Measurements from ENCODE around the gene ADCK2.
"Not testable (repeated sequence)": the region's sequence is repeated elsewhere in the genome, so short reads cannot be mapped to it uniquely, and the experiment has no call there.

Gene ADCK2

DNA sequence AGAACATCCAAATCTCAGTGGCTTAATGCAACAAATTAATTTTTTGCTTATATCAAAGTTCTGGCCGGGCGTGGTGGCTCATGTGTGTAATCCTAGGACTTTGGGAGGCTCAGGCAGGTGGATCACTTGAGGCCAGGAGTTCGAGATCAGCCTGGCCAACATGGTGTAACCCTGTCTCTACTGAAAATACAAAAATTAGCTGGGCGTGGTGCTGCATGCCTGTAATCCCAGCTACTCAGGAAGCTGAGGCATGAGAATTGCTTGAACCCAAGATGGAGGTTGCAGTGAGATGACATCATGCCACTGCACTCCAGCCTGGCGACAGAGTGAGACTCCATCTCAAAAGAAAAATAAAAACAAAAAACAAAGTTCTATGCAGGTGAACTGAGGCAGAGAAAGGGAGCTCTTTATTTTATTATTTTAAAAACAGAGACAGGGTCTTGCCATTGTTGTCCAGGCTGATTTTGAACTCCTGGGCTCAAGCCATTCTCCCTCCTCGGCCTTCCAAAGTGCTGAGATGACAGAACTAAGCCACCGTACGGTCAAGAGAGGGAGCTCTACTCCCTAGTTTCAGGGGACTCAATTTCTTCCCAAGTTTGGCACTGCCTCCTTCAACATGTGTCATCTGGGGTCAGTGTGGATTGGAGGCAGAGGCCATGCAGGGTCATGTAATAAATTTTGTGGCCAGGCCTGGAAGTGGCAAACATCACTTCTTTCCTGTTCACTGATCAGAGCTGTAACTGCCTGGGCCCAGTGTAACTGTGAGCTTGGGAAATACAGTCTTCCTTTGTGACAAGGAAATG lies 2.4 kb downstream of the ADCK2 start:
- no peak for DNase-seq

DNA sequence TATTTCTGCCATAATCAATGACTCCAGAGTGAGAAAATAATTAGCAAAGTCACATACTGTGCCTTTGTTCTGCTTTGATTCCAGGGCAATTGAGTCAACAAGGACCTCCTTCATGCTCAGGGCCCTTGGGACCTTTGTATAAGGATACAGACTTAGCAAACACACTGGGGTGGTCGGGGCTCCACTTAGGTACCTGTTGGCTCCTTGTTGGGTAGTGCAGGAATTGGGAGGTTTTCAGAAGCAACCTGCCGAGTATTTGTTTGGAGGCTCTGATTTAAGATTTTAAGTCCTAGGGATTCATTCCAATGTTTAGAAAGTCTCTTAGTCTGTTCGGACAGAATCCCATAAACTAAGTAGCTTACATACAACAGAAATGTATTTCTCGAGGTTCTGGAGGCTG lies 3.0 kb downstream of the ADCK2 start:
- no peak for DNase-seq

DNA sequence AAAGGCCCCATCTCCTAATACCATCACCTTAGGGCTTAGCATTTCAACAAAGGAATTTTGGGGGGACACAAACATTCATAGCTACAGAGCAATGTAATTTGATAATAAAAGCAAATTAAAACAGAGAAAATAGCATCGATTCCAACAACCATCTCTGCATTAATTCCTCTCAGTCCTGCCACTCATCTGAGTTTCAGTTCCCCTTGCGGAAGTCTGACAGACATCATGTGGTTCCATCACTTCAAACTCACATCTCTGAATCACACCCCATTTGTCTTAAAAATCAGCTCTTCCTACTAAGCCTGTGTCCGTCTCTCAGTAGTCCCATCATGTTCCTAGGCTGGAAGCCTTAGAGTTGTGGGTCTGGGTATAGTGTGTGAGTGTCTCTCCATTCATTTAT lies 3.6 kb downstream of the ADCK2 start:
- DNase-seq, result no peak

DNA sequence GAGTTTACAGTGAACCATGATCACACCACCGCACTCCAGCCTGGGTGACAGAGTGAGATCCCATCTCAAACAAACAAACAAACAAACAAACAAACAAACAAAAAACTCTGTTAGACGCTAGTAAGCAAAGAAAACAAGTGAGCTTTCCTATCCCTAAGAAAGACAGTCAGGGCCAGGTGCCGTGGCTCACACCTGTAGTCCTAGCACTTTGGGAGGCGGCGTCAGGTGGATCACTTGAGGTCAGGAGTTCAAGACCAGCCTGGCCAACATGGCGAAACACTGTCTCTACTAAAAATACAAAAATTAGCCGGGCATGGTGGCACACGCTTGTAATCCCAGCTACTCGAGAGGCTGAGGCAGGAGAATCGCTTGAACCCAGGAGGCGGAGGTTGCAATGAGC lies 4.2 kb downstream of the ADCK2 start:
- DNase-seq, result not testable (repeated sequence)

DNA sequence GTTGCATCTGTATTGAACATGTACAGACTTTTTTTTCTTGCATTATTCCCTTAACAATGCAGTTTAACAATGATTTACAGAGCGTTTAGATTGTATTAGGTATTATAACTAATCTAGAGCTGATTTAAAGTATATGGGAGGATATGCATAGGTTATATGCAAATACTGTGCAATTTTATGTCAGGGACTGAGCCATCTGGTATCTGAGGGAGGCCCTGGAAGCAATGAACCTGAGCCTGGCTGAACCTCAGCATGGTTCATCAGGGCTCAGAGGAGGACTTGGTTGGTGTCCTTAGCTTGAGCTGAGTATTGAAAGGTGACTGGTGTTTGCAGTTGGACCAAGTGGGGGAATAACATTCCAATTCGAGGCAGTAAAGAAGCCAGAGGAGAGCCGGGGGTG lies 4.8 kb downstream of the ADCK2 start:
- DNase-seq, result no peak

DNA sequence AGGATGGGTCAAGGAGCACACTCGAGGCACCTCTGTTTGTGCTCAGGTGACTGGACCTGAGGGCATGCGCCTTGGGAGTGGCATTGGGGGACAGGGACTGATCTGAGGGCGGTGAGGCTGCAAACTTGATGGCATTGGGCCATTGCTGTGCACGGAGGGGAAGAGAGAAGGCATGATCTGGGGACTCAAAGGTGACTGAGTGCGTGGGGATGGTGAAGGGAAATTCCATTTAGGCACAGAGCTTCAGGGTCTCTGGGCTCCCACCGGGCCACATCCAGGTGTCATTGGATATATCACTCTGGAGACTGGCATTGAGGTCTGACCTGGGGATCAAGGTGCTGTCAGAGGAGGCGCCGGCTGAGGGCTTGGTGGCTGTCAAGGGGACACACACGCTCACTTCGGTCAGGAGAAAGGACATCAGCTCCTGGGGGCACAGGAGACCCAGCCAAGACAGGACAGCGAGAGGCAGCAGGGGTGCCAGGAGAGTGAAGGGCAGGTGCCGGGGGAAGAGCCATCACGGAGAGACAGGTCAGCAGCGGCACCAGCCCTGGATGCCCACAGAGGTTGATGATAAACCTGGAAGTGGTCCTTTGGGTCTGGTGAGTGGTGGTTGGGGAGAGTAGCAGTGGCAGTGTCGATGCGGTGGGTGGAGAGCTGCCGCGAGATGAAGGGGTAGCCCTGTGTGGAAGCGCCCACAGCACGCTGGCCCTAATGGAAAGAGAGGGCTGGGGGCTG lies 5.5 kb downstream of the ADCK2 start:
- no peak for DNase-seq

DNA sequence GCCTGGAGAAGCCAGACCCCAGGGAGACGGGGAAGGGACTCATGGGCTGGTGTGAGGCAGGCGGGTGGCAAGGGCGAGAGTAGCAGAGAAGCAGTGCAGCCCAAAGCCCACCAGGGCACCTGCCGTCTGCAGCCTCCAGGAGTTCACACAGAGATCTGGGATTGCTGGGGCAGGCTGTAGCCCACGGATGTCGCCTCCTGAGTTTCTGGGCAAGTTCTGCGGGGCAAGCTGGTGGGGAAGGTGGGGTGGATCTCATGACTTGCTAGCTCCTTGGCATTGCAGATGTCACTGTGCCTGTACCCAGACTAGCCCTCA lies 6.0 kb downstream of the ADCK2 start:
- DNase-seq, result no peak

DNA sequence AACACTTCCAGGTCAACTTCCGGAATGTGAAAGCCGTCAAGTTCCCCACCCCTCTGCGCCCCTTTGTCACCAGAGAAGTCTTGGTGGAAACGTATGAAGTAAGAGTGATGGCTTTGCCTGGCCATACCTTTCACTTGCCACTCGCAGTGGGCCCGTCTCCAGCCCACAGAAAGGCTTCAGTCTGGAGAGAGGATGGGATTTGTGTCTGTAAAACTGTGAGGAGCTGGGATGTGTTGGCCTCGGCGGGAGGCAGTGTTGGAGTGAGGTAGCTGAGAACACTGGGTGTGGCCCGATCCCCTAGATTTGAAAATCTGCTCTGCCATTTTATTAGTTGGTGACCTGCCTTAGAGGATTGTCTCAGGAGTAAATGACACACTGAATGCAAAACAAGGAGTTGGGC lies 6.4 kb downstream of the ADCK2 start:
- no peak for DNase-seq

DNA sequence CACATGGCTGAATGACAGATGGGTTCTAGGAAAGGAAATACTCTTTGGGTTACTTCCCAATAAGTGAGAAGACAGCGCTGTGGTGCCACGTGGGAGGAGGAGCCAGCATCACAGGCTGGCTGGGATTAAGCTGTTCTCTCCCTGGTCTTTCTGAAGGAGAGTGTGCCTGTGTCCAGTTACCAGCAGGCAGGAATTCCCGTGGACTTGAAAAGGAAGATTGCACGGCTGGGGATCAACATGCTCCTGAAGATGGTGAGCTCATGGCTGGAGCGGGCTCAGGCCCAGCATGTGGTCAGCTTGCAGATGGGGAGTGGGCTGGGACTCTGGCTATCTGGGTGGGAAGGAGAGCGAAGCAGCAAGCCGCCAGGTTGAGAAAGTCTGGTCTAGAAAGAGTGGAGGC lies 8.1 kb downstream of the ADCK2 start:
- no peak for DNase-seq

DNA sequence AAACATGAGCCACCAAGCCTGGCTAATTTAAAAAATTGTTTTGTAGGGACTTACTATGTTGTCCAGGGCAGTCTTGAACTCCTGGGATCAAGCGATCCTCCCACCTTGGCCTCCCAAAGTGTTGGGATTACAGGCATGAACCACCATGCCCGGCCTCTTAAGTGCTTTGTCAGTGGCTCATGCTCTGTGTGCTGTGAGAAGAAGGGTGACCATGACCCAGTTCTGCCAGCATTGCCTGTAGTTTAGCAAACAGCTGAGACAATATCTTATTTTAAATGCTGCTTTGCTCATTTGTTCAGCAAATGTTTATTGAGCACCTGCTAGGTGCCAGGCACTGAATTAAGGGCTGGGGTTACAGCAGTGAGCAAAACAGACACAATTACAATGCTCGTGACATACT lies 9.0 kb downstream of the ADCK2 start:
- DNase-seq, result no peak

DNA sequence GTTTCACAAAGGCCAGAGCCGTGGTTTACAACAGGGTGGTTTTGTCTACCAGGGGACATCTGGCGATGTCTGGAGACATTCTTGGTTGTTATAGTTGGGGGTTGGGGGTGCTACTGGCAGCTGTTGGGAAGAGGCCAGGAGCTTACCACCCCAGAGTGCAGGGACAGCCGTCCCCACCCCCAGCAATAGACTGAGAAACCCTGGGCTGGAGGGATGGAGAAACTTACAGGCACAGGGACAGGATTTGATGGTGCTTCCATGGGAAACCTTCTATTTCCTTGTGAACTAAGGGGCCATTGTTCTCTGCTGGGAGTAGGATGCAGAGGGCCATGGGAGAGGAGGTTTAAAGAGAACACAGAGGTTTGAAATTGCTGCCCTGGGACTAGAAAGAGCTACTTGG lies 10.9 kb downstream of the ADCK2 start:
- DNase-seq, result no peak

DNA sequence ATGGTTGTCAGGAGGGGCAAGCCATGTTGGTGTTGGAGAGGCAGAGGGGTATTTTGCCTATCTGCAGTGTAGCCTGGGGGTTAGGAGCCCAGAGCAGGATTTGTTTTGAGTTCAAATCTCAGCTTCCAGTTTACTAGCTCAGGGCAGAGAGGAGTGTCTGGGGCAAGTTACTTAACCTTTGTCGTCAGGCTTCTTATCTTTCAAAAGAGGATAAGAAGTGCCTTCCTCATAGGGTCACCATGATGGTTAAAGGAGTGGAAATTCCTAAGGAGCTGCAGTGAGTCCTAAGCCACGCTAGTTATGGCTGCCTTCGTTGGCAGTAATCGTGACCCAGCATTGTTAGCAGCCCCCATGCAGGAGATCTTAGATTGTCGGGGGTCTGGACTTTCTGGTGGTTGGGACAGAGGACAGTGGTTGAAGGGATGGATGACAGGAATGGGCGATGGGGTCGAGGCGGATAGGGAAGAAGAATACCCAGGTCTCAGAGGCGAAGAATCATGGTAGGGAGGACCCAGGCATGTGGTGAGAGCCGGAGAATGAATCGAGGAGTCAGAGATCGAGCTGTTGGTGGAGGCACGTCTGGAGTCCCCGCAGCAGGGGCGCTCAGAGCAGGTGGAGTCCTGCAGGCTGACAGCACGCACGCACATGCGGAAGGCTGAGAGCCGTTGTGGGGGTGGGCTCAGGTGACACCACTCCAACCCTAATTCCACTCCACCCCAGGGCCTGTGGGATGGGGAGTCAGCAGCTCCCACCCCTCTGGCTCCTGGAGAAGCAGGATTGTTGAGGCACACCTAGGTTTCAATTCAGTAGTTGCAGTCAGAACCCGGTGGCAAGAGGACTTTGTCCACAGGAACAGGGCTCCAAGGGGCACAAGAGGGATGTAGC lies 11.6 kb downstream of the ADCK2 start:
- no peak for DNase-seq

DNA sequence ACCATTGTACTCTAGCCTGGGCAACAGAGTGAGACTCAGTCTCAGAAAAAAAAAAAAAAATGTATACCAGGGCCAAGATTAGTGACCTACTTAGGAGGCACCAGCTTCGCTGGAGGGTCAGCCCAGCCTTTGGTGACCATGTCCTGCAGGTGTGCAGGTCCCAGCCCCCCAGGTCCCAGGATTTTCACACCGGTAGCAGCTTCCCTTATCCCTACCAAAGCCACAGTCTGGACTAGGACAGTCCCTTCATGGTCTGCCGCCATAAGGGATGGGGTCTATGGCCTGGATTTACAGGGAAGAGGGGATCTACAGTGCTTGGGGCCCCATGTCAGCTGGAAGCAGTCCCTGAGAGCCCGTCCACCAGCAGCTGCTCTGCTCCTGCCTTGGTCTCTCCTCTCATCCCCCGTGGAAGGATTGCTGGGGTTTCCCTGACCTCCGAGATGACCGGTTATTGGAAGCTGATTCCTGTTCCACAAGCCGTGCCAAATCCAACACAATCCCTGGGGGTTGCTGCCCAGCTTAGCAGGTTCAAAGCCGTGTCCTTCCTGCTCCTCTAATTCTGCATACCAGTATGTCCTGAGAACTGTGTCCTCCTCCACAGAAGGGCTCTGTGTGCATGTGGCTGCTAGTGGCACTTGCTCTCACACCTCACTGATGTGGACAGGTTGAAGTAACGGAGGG lies 12.8 kb downstream of the ADCK2 start:
- DNase-seq, result no peak

DNA sequence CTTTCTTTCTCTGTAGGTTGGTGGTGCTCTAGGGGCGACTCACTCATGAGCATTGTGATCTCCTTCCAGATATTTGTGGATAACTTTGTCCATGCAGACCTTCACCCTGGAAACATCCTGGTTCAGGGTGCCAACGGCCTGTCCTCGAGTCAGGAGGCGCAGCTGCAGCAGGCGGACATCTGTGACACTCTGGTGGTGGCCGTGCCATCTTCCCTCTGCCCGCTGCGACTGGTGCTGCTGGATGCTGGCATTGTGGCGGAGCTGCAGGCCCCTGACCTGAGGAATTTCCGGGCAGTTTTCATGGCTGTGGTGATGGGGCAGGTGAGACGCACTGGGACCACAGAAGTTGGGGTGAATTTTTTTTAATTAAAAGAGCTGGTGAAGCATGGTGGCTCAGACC lies 14.2 kb downstream of the ADCK2 start:
- DNase-seq, result no peak

DNA sequence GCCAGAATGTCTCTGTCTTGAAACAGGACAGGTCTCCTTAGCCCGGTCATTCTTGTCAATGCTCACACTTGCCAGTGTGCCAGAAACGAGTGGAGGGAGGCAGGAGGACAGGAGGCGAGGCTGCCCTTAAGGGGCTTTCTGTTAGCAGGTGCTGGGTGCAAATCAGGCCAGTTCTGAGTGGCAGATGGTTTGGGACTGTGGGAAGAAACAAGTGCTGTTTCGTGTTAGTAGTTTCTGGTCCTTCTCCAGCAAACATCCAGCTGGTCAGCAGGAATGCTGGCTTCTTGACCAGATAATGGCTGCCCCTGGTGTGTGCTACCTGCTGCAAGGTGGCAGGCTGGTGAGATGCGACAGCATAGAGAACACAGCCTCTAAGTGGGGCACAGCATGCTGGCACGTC lies 15.6 kb downstream of the ADCK2 start:
- DNase-seq, result no peak

DNA sequence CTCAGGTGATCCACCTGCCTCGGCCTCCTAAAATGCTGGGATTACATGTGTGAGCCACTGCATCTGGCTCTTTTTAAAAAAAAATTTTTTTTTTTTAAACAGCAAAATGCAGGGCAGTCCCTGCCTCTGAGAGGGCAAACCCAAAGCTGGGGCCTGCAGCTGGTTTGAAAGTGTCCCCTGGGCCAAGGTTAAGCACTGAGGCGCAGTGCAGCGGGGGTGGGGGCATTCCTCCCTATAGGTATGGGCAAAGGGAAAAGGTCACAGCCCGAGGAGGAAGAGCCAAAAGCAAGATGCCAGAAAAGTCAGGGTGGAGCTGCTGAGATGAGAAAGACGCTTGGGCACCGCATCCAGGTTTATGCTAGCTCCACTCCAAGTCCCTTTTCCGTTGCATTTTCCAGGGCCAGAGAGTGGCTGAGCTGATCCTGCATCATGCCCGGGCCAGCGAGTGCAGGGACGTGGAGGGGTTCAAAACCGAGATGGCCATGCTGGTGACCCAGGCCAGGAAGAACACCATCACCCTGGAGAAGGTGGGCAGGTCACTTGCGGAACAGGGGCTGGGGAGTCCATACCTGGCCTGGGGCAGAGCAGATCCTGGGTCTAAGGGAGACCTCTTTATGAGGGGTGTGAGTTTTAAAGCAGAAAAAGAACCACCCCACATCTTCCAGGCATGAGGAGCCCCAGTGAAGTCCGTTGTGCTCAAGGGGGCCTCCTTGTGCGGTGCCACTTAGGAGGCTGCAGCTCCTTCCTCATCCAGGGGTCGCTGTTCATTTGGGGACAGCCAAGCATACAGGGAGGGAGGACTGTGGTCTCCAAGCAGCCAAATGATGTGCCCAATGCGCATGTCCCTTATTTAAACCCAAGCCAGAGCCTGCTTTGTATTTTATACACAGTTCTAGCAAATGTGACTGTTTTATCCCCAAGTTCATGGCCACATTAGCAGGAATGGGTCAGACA lies 16.7 kb downstream of the ADCK2 start:
- no peak for DNase-seq

DNA sequence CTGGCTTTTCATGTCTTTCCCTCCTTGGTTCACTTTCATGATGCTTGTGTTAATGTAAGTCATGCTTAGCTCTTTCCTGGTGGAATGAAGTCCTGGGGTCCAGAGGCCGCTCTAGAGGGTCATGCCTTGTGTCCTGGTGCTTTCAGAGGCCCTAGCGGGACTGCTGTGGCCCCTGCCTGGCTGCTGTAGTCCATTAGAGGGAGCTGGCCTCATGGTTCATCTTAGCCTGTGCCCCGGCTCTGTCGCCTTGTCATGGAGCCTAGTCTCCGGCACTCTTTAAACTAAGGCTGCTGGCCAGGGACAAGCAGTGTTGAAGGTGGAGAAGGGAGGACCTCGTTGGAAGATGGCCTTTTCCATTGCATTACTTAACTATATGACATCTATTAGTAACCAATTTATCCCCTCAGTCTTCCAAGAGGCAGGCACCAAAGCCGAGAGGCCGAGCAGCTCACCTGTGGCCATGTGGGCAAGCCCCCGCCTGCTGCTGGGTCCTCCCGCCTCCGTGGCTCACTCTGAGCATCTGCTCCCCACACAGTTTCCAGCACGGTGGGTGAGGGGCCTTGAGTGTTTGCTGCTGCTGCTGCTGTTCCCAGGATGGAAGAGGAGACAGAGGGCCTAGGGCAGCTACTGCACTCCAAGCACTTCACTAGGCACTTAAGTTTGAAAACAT lies 18.8 kb downstream of the ADCK2 start:
- no peak for DNase-seq

DNA sequence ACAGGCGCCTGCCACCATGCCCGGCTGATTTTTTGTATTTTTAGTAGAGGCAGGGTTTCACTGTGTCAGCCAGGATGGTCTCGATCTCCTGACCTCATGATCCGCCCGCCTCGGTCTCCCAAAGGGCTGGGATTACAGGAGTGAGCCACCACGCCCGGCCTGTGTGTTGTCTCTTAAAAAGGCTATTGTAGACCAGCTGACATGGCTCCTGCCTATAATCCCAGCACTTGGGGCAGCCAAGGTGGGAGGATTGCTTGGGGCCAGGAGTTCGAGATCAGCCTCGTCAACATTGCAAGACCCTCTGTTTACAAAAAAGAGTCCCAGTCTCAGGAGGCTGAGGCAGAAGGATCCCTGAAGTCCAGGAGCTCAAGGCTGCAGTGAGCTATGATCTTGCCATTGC lies 21.1 kb downstream of the ADCK2 start:
- not testable (repeated sequence) for DNase-seq

DNA sequence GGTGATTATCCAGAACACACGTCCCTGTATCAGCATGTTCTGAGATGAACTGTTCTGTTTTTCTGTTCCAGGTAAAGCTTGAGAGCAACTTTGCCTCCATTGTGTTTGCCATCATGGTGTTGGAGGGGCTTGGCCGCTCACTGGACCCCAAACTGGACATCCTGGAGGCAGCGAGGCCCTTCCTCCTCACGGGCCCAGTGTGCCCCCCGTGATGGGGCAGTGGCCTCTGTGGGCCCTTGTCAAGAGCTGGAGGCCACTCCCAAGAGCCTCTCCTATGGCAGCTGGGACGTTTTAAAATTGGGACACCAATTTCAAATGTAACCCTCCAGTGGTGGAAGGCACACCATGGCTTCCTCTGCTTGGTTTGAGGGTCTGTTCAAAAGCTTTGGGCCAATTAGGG lies 21.8 kb downstream of the ADCK2 start:
- no peak for DNase-seq

DNA sequence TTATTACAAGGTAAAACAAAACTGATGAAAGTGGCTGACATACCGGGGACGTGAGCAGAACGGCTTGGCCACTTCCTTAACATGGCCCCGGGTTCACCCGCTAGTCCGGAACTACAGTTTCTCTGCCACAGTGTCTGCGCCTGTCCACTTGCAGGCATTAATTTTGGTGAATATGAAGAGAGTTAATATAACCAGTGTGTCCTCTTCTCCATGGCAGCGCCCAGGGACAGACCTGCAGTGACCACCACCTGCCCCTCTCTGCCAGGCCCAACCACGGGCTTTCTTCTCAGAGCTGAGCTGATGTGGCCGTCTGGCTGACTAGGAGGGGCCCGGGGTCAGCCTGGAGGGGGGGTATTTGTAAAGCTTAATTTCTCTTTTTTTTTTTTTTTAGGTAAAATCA lies 22.6 kb downstream of the ADCK2 start:
- no peak for DNase-seq

DNA sequence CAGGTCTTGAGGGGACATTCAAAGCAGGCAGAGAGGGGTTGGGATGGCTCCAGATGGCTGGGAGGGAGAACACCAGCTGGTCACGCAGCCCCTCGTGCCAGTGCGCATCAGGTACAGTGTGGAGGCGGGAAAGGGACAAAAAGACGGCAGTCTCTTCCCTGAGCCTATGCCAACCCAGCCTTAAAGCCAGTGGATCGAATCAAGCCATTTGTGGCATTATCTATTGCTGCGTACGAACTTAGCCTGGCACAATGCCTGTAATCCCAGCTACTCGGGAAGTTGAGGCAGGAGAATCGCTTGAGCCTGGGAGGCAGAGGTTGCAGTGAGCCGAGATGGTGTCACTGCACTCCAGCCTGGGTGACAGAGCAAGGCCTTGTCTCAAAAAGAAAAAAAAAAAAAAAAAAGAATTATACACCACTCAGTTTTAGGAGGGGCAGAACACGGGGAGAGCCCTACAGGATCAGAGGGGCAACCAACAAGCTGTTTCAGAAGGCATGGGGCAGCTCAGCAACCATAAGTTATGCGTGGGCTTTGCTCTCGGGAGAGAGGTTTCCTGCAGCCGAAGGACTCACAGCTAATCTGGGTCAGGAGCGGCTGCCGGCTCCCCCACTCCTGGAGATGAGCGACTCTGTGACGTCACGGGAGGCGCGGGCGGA lies 23.4 kb downstream of the ADCK2 start:
- no peak for DNase-seq

Measured in T1000 (cell line).